Measurements from ENCODE around the gene NKAIN4. TPM values are rescaled to one million over a fixed set of nuclear protein-coding genes. Genes with fewer than 3 reads are reported as not detected.

NKAIN4 gene
- total RNA-seq, 3 donors from 2014 or later = 1.6 TPM; not detected in 2

DNA sequence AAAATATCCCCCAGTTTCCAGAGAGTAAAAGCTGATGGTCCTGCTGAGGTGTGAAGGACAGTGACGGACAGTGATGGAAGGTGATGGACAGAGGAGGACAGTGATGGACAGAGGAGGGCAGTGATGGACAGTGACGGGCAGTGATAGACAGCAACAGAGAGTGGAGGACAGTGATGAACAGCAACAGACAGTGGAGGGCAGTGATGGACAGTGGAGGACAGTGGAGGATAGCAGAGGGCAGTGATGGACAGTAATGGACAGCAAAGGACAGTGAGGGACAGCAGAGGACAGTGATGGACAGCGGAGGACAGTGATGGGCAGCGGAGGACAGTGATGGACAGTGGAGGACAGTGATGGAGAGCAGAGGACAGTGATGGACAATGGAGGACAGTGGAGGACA lies 2.7 kb upstream of the NKAIN4 start:
- Histone ChIP-seq H3K36me3 (ENCODE audit: low read depth) (no peaks in the 10 kb centered on the region), H3K4me3 (no peak overlapping the region), H3K9me3 (no peaks in the 10 kb centered on the region), H3K4me1 (ENCODE audit: low read depth) (peaks cover 3% of the 10 kb centered on the region)
- intact Hi-C loops (cut with DNase I, micrococcal nuclease) = no loop called here
- ATAC-seq (no peak), DNase-seq (no peak)
- TF ChIP-seq CTCF (IDR thresholded peaks at IDR 0.05) = no peak

DNA sequence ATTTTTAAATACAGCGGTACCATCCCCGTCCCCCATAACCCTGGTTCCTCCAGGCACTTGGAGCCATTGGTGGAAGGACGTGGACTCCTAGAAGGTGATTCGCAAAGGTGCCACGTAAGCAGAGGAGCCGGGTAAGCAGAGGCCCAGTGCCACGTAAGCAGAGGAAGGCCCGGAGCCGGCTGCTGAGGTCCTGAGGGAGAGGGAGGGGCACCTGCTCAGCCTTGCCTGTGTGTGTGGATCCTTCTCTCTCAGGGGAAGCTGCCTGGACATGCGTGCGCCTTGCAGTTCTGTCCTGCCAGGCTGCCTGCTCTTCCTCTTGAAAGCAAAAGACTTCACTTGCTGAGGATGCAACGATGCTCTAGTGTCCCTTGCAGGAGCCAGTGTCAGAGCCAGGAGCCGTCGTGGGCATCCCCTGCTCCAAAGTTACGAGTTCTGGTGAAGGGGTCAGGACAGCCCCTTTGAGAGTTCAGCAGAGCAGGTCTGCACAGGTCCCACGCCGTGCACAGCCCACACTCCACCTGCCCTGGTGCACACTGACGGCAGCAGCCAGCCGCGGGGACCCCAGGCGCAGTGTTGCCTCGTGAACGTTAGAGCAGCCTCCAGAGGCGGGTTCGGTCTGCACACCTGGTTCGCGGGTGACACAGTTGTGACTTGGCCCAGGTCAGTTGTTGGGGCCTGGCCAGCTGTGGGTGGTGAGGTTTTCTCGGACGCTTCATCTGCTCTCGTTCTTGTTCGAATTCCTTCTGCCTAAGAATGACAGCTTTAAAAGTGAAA lies 1.9 kb upstream of the NKAIN4 start:
- no peak overlapping the region for H3K4me3 ChIP-seq
- no peak for ATAC-seq
- peaks cover 3% of the 10 kb centered on the region for H3K4me1 ChIP-seq (ENCODE audit: low read depth)
- H3K9me3 ChIP-seq = no peaks in the 10 kb centered on the region
- no peak for DNase-seq
- H3K36me3 ChIP-seq (ENCODE audit: low read depth) = no peaks in the 10 kb centered on the region
- TF ChIP-seq CTCF (IDR thresholded peaks at IDR 0.05) = no peak
- intact Hi-C loops (cut with DNase I, micrococcal nuclease) = no loop called here

- DNase-seq = no peak
- TF ChIP-seq CTCF (IDR thresholded peaks at IDR 0.05) = no peak
Measured at GRCh38 chr20:63254606-63255384, 532 bp upstream of the NKAIN4 start.

DNA sequence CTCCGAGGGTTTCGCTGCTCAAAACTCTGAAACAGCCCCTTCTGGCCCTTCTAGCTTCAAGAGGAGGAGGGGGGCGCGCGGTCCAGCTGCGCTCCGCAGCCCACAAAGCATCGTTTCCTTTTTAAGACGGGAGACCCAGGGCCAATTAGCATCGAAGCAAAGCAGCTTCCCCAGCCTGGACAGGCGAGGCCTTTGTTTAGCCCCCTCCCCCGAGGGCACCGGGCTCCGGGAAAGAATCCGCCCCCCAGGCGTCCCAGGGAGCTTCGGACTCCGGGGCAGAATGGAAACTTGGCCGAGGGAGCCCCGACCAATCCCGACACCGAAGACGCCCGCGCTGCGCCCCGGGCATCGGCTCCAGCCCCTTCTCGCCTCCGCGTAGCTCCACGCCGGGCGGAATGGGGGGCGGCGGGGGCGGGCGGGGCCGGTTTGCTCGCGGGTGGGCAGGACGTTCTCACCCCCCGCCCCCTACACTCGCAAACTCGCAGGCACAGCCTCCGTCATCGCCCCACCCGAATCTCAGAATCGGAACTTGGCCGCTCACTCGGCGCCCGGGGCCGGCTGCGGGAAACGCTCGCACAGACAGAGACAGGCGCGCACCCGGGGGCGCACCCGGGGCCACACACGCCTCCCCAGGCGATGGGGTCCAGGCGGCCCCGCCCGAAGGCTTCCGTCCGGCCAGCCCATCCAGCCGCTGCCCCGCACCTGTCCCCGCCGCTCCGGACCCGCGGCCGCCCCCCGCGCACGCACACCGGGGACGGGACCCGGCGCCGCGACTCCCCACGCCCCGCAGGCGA lies 628 bp downstream of the NKAIN4 start:
- no peak overlapping the region for H3K4me3 ChIP-seq

More at GRCh38 chr20:63254606-63255384, 532 bp upstream of the NKAIN4 start:
- Histone ChIP-seq H3K9me3 (no peaks in the 10 kb centered on the region), H3K4me3 (no peak overlapping the region), H3K4me1 (ENCODE audit: low read depth) (peaks cover 3% of the 10 kb centered on the region), H3K36me3 (ENCODE audit: low read depth) (no peaks in the 10 kb centered on the region)
- no peak for ATAC-seq
- intact Hi-C loops (cut with DNase I, micrococcal nuclease) = no loop called here

More for the DNA sequence above, 628 bp downstream of the NKAIN4 start:
- H3K4me1 ChIP-seq (ENCODE audit: low read depth) = peaks cover 3% of the 10 kb centered on the region
- no peaks in the 10 kb centered on the region for H3K36me3 ChIP-seq (ENCODE audit: low read depth)
- no peak for TF ChIP-seq CTCF (IDR thresholded peaks at IDR 0.05)
- H3K9me3 ChIP-seq = no peaks in the 10 kb centered on the region
- DNase-seq = no peak
- intact Hi-C loops (cut with DNase I, micrococcal nuclease) = no loop called here
- no peak for ATAC-seq

Data from mucosa of descending colon (tissue), 3 donors.